Right hindlimb (tissue), 1 donor: Measurements from ENCODE around the gene DLEC1.

Source experiments
- DNase-seq: peaks from one replicate; pipeline ENCODE4 v3.0.0-alpha.2; 2018

The DLEC1 gene

GRCh38 chr3:38002940-38003339 lies 36.1 kb upstream of the DLEC1 start:
- no peak for DNase-seq

- DNase-seq: peak; percentile 72
Measured at GRCh38 chr3:38003371-38003816, 35.6 kb upstream of the DLEC1 start.

DNA sequence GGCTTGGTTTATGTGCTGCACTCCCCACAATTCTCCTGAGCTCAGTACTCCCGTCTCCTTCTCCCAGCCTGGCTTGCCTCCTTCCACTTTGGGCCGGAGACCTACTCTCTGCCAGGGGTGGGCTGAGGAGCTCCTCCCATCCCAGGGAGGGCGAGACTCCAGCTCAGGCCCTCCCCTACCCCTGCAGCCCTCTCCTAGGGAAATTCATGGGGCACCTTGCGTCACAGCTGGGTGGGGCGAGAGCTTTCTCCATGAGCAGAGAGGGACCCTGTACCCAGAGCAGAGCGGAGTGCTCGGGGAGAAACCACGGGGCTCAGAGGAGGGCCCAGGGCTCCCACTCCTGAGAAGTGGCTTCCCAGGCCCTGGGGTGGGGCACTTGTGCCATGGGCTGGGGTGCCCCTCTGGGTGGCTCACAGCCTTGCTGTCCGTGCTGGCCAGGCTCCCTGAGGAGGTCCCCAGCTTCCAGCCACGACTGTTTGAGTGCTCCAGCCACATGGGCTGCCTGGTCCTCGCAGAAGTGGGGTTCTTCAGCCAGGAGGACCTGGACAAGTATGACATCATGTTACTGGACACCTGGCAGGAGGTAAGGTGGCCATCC lies 35.1 kb upstream of the DLEC1 start:
- no peak for DNase-seq

DNA sequence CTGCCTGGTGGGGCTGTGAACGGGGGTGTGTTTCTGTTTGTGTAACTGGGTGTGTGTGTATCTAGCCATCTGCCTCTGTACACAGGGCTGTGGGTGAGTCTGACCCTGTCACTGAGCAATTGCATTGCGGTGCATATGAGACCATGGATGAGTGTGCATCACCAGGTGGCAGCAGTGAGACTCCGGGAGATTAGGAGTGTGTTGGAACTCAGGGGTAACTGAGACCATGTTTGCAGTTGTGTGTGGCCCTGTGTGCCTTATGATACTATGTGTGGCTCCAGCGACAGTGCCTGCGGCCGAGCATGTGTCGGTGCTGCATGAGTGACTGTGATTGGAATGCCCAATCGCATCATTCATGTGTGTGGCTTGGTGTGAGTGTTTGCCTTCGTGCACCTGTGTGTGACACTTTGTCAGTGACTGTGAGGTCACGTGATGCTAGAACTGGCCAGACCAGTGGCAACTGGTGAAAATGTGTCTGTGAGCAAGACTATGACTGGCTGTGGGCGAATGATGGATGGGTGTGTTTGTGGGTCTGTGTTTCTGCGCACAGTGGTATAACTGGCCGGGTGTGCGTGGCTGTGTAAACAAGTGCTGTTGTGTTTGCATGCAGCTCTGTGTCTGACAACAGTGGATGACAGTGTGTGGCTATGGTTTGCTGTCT lies 34.5 kb upstream of the DLEC1 start:
- peak; percentile 73 for DNase-seq

DNA sequence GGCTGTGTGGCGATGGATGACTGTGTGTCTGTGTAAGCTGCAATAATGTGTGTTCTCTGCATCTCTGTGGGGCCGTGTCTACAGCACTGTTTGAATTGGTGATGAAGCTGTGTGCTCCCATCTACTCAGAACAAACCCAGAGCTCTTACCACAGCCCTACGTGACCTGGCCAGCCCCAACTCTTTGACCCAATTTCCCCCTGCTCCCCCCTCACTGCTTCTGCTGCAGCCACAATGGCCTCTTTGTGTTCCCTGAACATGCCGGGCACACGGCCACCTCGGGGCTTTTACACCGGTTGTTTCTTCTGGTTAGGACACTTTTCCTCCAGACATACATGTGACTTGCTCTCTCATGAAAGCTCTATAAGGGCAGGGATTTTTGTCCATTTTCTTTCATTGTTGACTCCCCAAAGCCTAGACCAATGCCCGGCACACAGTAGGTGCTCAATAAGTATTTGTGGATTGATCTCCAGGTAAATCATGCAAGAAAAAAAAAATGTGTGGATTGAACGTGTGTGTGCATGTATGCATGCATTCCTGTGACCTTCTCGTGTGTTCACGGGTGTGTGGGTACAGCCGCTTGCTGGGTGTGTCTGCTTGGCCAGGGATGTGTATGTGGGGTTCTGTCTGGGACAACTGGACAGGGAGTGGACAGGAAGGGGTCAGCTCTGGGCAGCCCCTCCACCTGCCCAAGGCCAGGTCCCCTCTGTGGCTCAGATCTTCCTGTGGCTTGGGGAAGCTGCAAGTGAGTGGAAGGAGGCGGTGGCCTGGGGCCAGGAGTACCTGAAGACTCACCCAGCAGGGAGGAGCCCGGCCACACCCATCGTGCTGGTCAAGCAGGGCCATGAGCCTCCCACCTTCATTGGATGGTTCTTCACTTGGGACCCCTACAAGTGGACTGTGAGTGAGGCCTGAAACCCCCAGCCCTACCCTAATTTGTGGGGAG lies 33.7 kb upstream of the DLEC1 start:
- no peak for DNase-seq

GRCh38 chr3:38006031-38006430 lies 33.0 kb upstream of the DLEC1 start:
- DNase-seq: no peak

- DNase-seq: no peak
Measured at GRCh38 chr3:38006445-38006995, 32.5 kb upstream of the DLEC1 start.

- no peak for DNase-seq
Measured at GRCh38 chr3:38007754-38008090, 31.3 kb upstream of the DLEC1 start.

GRCh38 chr3:38008191-38008701 lies 30.8 kb upstream of the DLEC1 start:
- no peak for DNase-seq

DNA sequence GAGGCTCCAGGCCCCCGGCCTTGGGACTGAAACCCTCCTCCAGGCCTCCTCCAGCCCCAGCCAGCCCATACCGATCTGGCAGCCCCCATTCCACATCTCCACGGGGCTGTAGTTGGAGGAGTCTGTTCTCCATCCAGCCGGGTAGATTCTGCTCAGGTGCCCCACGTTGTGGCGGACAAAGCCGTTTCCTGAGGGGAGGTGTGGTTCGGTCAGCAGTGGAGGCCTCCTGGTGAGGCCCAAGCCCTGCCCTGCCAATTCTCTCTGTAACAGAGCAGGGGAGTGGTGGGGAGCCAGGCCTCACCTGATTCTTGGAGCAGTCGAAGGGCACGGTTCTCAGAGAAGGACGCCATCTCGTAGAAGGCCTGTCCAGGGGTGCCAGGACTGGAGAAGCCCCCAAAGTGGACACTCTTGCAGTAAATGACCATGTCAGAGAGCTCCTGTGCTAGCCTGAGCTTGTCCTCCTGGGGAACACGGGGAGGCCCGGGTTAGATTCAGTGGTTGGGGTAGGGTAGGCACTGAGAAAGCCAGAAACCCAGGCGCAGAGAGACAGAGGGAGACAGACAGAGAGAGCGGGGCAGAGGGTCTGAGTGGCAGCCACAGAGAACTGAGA lies 29.9 kb upstream of the DLEC1 start:
- DNase-seq: no peak

DNA sequence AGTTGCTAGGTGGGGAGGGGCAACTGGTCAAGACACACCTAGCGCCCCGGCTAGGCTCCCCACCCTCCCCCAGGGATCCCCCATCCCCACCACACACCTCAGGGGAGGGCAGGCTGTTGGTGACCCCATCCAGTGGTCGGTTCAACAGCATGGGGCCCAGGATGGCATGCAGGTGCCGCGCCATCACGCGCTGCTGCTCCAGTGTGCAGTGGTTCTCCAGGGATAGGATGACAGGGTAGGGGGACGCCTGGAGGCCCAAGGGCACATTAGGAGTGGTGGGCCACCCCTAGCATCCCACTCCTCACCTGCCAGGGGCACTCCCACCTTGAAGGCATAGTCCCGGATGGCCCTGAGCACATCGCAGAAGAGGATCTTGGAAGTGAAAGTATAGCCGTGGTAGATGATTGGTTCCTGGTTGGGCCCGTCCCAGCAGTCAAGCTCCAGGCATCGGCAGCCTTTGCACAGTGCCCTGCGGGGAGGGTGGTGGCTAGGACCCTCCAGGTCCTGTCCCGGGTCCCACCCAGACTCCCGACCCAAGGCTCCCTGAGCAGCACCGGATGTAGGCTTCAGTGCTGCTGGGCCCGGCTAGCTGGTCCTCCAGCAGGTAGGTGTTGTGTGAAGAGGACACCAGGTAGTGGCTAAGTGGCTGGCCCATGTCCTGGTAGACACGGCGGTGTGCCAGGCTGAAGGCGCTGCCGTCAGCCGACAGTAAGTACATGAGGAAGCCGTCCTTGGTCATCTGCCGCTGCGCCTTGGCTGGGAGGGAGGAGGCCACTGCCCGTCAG lies 29.0 kb upstream of the DLEC1 start:
- DNase-seq: no peak

DNA sequence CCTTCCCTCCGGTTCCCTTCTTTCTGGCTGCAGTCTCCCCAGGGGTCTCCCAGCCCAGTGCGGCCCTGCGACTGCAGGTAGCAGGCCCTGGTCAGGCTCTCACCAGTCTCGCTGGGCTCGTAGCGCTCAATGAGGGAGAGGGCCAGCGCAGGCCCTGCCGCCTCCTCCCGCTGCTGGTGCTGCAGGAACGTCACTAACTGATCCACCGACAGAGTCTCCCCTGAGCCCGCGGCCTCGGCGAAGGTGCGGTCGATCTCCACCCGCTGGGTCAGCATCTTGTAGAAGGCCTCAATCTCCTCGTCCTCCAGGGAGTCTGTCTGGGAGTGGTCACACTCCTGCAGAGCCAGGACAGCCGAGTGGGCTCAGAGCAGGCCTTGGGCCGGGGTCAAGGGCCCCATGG lies 27.9 kb upstream of the DLEC1 start:
- DNase-seq: no peak

DNA sequence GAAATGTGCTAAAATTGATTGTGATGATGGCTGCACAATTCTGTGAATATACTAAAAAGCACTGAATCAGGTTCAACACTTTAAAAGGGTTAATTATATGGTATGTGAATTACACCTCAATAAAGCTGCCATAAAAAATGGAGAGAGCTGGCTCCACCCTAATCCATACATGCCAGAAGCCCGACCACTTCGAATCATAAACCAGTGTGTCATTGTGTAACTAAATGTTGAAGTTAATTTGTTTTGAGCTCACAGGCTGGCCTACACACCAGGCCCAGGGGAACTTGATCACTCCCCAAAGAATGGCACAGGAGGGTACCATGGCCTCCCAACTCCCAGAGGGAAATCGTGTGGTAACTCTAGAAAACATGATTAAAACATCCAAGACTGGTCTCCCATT lies 23.5 kb upstream of the DLEC1 start:
- no peak for DNase-seq

DNA sequence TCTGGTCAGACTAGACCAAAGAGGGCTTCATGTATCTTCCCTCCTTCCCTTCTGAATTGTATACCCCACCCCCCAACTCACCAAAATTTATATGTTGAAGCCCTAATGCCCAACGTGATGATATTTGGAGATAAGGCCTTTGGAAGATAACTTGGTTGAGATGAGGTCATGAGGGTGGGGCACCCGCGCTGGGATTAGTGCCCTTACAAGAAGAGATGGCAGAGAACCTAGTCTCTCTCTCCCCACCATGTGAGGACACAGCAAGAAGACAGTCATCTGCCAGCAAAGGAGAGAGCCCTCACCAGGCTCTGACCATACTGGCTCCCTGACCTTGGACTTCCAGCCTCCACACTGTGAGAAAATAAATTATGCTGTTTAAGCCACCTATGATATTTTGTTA lies 23.0 kb upstream of the DLEC1 start:
- DNase-seq: no peak

DNA sequence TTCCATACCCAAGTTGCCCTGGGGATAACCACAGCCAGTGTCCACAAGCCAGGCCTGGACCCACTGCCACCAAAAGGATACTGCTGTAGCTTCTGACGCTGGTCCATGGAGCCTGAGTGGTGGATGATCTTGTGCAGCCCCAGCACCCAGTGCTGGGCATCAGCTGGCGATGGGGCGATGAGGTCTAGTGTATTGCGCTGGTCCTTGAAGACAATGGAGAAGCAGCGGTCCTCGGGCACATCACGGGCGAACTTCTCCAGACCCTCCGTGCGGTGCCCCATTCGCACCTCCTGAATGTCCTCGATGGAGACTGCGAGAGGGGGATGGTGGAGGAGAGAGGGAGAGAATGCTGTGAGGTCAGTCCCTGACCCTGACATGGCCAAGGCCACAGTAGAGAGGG lies 22.6 kb upstream of the DLEC1 start:
- DNase-seq: peak; percentile 14

DNA sequence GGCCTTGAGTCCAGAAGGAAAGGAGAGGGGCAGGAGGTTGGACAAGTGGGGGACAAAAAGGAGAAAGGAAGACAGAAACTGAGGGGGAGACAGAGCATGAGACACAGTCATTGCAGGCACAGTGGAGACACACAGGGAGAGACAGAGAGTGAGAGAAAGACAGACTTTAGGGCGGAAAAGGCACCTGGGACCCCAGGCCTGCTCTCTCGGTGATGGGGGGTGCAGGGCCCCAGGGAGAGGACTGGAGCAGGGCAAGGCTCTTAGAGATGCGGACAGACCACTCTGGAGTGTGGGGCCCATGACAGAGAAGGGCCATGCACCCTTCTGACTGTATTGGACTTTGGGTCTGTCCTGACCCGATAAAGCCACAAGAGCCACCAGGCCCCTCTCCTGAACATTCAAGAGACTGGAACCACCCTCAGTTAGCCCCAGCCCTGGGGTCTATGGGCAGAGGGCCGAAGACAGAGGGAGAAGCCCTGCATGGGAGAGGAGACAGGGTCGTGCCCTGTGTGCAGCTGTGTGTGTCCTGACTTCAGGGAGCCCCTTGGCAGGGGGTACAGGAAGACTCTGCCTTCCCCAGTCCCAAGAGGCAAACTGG lies 22.1 kb upstream of the DLEC1 start:
- no peak for DNase-seq

DNA sequence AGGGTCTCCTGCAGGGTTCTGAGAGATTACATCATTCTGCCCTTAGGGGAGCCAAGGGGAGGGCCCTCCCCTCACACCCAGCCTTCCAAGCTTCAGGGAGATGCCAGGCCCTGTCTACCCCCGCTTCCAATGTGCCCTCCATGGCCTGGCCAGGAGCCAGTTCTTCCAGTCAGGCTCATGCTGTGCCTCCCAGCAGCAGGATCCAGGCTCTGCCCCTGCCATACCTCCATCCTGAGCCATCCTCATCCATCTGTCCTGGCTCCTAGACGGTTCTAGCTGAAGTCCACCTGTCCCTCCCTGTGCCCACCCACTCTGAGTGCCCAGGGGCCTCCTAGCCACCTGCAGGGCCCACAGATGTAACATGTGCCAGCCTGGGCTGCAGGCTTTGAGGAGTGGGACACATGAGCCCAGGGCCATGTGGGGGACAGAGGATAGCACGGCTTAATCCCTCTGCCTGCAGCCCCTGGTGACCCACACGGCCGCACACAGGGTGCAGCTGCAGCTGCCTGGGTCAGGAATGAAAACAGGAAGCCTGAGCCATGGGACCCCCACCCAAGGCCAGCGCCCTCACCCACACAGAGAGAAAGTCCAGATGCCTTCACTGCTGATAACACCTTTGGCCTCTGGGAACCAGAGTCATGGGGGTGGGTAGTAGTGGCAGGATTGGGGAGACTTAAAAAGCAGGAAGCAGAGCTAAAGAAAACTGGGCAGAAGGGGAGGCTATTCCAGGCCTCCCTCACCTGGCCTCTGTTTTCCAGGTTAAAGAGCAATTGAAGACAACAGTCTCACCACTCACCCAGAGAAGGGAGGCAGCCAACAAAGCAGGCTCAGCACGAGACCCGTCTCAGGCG lies 21.3 kb upstream of the DLEC1 start:
- DNase-seq: peak; percentile 19

DNA sequence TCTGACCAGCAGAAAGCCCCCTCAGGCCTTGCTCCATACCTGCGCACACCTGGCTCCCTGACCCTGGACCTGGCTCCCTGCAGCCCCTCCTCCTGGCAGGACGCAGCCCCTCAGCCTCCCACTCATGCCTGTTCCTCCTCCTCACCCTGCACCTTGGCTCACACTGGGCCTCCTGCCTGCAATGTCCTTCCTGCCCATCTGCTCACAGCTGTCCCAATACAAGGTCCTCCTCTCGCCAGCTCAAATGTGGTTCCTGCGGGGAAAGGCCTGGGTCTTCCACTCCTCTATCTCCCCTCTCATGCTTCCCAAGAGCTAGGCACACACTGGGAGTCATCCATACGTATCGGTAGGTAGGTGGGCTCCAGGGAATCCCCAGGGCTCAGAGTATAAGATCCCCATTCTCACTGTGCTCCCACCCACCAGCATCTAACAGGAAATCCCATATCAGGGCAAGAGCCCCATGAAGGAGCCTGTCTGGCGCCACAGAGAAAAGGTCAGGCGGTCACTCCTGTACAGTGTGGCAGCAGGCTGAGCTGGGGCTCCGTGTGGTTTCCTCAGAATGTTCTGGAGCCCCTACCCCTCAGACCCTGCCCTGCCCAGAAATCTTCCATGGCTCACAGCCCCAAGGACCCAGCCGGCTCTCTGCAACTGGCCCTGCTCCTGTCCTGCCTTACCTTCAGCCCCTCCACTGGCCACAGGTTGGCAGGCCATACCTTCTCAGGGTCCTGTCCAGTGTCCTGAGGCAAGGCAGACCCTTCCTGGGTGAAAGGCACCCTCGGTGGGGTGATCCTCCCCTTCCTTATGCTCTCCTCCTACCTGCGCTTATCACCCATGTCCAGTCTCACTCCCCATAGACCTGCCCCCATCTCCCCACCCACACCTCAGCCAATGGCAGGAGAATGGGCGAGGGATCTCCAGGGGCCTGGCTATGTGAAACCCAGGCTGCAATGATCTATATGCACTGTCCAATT lies 20.4 kb upstream of the DLEC1 start:
- peak; percentile 22 for DNase-seq

DNA sequence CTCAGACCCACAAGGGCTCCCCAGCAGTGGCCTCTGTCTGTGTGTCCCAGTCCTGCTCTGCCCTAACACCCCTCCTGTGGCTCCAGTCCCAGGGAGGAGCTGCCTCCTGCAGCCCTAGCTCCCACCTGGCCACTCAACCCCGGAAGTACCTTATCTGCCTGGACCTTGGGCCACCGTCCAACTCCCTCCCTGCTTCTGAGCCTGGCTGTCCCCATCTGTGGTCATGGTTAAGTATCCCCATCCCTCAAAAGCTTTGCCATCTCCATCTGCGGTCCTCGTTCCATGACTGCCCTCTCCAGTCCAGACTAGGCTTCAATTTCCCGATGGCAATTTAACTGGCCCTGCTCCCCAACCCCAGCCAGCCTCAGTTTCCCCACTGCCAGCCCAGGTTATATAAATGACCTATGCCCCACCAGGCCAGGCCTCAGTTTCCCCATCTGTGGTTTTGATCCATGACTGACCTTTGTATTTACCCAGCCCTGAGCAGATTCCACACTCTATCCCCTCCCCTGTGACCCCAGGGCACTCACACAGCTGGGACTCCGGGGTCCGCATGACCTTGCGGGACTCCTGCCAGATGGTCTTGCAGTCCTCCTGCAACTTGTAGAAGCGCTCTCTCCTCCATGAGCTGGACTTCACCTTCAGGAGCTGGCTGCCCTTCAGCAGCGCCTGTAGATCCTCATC lies 19.2 kb upstream of the DLEC1 start:
- peak; percentile 17 for DNase-seq
